Liver (tissue), 3 donors: ENCODE results near the gene RFX4.

Experiments used
- CTCF ChIP-seq: fragments of 150-350 bp; IDR thresholded peaks from 2 replicates; pipeline ENCODE4 v1.5.1; 2017; ENCODE audit warnings: improper control_type of control experiment, low read depth, low read length; ENCODE audit not compliant: missing input control
- REST ChIP-seq: IDR thresholded peaks from 2 replicates; pipeline ENCODE4 v1.6.1; 2016; ENCODE audit warnings: antibody characterized with exemption, mild to moderate bottlenecking
- TAF1 ChIP-seq: conservative IDR thresholded peaks from 2 replicates; pipeline ENCODE4 v1.6.1; 2016; ENCODE audit warnings: antibody characterized with exemption, mild to moderate bottlenecking
- donor health status: healthy.
- donor health status: healthy.

GRCh38 chr12:106782619-106783018 is 199.8 kb downstream of the RFX4 start:
- TF ChIP-seq CTCF = no peak
- no peak for TF ChIP-seq TAF1
- no peak for TF ChIP-seq REST
